ENCODE results near the gene TRAF4. TPM values are rescaled to one million over a fixed set of nuclear protein-coding genes. Genes with fewer than 3 reads are reported as not detected.

TRAF4 gene
- polyA plus RNA-seq, 1 donor from 2014 or later, result 139 TPM

GRCh38 chr17:28738680-28739384 lies 5.0 kb upstream of the TRAF4 start:
- no peaks in the 10 kb centered on the region for H3K9me3 ChIP-seq (ENCODE audit: low read length)
- no peak overlapping the region for H2AFZ ChIP-seq (ENCODE audit: low read depth, low read length)

GRCh38 chr17:28740406-28741357 lies 3.1 kb upstream of the TRAF4 start:
- Histone ChIP-seq H3F3A (ENCODE audit: insufficient read depth, low read length, poor library complexity, severe bottlenecking) (no peaks in the 10 kb centered on the region), H3K4me3 (ENCODE audit: low read length) (no peak overlapping the region), H3K4me2 (ENCODE audit: low read length) (no peak overlapping the region), H3K9ac (ENCODE audit: low read length) (no peak overlapping the region), H4K20me1 (ENCODE audit: insufficient read depth) (peaks cover under 1% of the 10 kb centered on the region), H3K9me2 (ENCODE audit: insufficient read depth, low read length) (no peaks in the 10 kb centered on the region), H3K79me2 (replicated peaks; ENCODE audit: insufficient read depth, low read length) (peaks cover 18% of the 10 kb centered on the region), H2AFZ (ENCODE audit: low read depth, low read length) (no peak overlapping the region), H3K27ac (ENCODE audit: low read length) (no peak overlapping the region), H3K27me3 (ENCODE audit: insufficient read depth, low read depth, low read length) (no peaks in the 10 kb centered on the region), H3K36me3 (ENCODE audit: insufficient read depth, low read length) (no peaks in the 10 kb centered on the region), H3K9me3 (ENCODE audit: low read length) (no peaks in the 10 kb centered on the region)
- no peak for TF ChIP-seq EP300 (conservative IDR thresholded peaks at IDR 0.05; ENCODE audit: poor library complexity, severe bottlenecking)
- TF ChIP-seq RAD21 (conservative IDR thresholded peaks at IDR 0.05), result no peak
- no peak for TF ChIP-seq EZH2 (IDR thresholded peaks at IDR 0.05; ENCODE audit: borderline replicate concordance, insufficient read depth, low read length, poor library complexity, severe bottlenecking)
- no peak for TF ChIP-seq TAF1 (IDR thresholded peaks at IDR 0.05; ENCODE audit: low read depth)
- TF ChIP-seq, protein P1, sequence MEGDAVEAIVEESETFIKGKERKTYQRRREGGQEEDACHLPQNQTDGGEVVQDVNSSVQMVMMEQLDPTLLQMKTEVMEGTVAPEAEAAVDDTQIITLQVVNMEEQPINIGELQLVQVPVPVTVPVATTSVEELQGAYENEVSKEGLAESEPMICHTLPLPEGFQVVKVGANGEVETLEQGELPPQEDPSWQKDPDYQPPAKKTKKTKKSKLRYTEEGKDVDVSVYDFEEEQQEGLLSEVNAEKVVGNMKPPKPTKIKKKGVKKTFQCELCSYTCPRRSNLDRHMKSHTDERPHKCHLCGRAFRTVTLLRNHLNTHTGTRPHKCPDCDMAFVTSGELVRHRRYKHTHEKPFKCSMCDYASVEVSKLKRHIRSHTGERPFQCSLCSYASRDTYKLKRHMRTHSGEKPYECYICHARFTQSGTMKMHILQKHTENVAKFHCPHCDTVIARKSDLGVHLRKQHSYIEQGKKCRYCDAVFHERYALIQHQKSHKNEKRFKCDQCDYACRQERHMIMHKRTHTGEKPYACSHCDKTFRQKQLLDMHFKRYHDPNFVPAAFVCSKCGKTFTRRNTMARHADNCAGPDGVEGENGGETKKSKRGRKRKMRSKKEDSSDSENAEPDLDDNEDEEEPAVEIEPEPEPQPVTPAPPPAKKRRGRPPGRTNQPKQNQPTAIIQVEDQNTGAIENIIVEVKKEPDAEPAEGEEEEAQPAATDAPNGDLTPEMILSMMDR (IDR thresholded peaks at IDR 0.05; ENCODE audit: poor library complexity, severe bottlenecking), result no peak
- TF ChIP-seq SMC3 (conservative IDR thresholded peaks at IDR 0.05; ENCODE audit: poor library complexity), result no peak

More at GRCh38 chr17:28738680-28739384, 5.0 kb upstream of the TRAF4 start:
- H3K79me2 ChIP-seq (replicated peaks; ENCODE audit: insufficient read depth, low read length), result no peaks in the 10 kb centered on the region
- no peaks in the 10 kb centered on the region for H3K36me3 ChIP-seq (ENCODE audit: insufficient read depth, low read length)
- H3K9ac ChIP-seq (ENCODE audit: low read length), result no peak overlapping the region
- no peak overlapping the region for H3K4me2 ChIP-seq (ENCODE audit: low read length)
- no peaks in the 10 kb centered on the region for H4K20me1 ChIP-seq (ENCODE audit: insufficient read depth)
- H3K27ac ChIP-seq (ENCODE audit: low read length), result no peak overlapping the region
- no peaks in the 10 kb centered on the region for H3K9me2 ChIP-seq (ENCODE audit: insufficient read depth, low read length)
- TF ChIP-seq MXI1 (conservative IDR thresholded peaks at IDR 0.05; ENCODE audit: poor library complexity, severe bottlenecking) (no peak), SMC3 (conservative IDR thresholded peaks at IDR 0.05; ENCODE audit: poor library complexity) (no peak), TAF1 (IDR thresholded peaks at IDR 0.05; ENCODE audit: low read depth) (no peak), POLR2AphosphoS5 (IDR thresholded peaks at IDR 0.05) (no peak), EP300 (conservative IDR thresholded peaks at IDR 0.05; ENCODE audit: poor library complexity, severe bottlenecking) (no peak), EZH2 (IDR thresholded peaks at IDR 0.05; ENCODE audit: borderline replicate concordance, insufficient read depth, low read length, poor library complexity, severe bottlenecking) (no peak), RAD21 (conservative IDR thresholded peaks at IDR 0.05) (no peak)
- TF ChIP-seq, protein P1 (IDR thresholded peaks at IDR 0.05; ENCODE audit: poor library complexity, severe bottlenecking), result no peak
- TF ChIP-seq, protein P2, sequence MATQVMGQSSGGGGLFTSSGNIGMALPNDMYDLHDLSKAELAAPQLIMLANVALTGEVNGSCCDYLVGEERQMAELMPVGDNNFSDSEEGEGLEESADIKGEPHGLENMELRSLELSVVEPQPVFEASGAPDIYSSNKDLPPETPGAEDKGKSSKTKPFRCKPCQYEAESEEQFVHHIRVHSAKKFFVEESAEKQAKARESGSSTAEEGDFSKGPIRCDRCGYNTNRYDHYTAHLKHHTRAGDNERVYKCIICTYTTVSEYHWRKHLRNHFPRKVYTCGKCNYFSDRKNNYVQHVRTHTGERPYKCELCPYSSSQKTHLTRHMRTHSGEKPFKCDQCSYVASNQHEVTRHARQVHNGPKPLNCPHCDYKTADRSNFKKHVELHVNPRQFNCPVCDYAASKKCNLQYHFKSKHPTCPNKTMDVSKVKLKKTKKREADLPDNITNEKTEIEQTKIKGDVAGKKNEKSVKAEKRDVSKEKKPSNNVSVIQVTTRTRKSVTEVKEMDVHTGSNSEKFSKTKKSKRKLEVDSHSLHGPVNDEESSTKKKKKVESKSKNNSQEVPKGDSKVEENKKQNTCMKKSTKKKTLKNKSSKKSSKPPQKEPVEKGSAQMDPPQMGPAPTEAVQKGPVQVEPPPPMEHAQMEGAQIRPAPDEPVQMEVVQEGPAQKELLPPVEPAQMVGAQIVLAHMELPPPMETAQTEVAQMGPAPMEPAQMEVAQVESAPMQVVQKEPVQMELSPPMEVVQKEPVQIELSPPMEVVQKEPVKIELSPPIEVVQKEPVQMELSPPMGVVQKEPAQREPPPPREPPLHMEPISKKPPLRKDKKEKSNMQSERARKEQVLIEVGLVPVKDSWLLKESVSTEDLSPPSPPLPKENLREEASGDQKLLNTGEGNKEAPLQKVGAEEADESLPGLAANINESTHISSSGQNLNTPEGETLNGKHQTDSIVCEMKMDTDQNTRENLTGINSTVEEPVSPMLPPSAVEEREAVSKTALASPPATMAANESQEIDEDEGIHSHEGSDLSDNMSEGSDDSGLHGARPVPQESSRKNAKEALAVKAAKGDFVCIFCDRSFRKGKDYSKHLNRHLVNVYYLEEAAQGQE (IDR thresholded peaks at IDR 0.05; ENCODE audit: borderline replicate concordance), result no peak
- no peaks in the 10 kb centered on the region for H3F3A ChIP-seq (ENCODE audit: insufficient read depth, low read length, poor library complexity, severe bottlenecking)
- H3K4me3 ChIP-seq (ENCODE audit: low read length), result no peak overlapping the region
- H3K27me3 ChIP-seq (ENCODE audit: insufficient read depth, low read depth, low read length), result no peaks in the 10 kb centered on the region

All from neural cell (in vitro differentiated cells).